RWPE2 (cell line): Measurements from ENCODE around the gene PKLR.

Source experiments
- ATAC-seq: fragments of 200-7000 bp; cut with Tn5 transposase; 3 replicates; pipeline ENCODE4 v1.9.1; 2021; ENCODE audit warnings: low read depth
- DNase-seq: peaks from one replicate; pipeline ENCODE4 v3.0.0-alpha.2; 2020; ENCODE audit warnings: low spot score
- H3K27ac ChIP-seq: fragments of 450-650 bp; 2 replicates; pipeline ENCODE4 v1.5.1; 2017; ENCODE audit warnings: mild to moderate bottlenecking; ENCODE audit not compliant: poor library complexity, severe bottlenecking
- H3K27me3 ChIP-seq: fragments of 250-450 bp; sonication (Bioruptor Pico); 2 replicates; pipeline ENCODE4 v1.5.1; 2021; ENCODE audit warnings: mild to moderate bottlenecking, moderate library complexity; ENCODE audit not compliant: insufficient read depth, poor library complexity, severe bottlenecking
- H3K36me3 ChIP-seq: fragments of 250-450 bp; sonication (Bioruptor Pico); 2 replicates; pipeline ENCODE4 v1.5.1; 2020; ENCODE audit warnings: low read depth, mild to moderate bottlenecking, moderate library complexity
- H3K4me1 ChIP-seq: fragments of 250-450 bp; sonication (Bioruptor Pico); 2 replicates; pipeline ENCODE4 v1.5.1; 2021; ENCODE audit warnings: mild to moderate bottlenecking, moderate library complexity; ENCODE audit not compliant: insufficient read depth, poor library complexity, severe bottlenecking
- H3K4me3 ChIP-seq: fragments of 250-450 bp; sonication (Bioruptor Pico); 2 replicates; pipeline ENCODE4 v1.5.1; 2021; ENCODE audit warnings: mild to moderate bottlenecking, moderate library complexity; ENCODE audit not compliant: severe bottlenecking
- H3K9me3 ChIP-seq: fragments of 250-450 bp; sonication (Bioruptor Pico); 2 replicates; pipeline ENCODE4 v1.5.1; 2021; ENCODE audit warnings: mild to moderate bottlenecking, moderate library complexity; ENCODE audit not compliant: severe bottlenecking
- CTCF ChIP-seq: fragments of 450-650 bp; IDR thresholded peaks from one replicate; pipeline ENCODE4 v1.5.1; 2017; ENCODE audit warnings: mild to moderate bottlenecking, moderate library complexity; ENCODE audit not compliant: poor library complexity, severe bottlenecking

Gene PKLR

GRCh38 chr1:155320252-155320651, 19.0 kb upstream of the PKLR start:
- Histone ChIP-seq H3K27ac (peak overlapping the region; percentile 83), H3K36me3 (peaks cover 52% of the 10 kb centered on the region), H3K9me3 (no peaks in the 10 kb centered on the region), H3K4me1 (no peaks in the 10 kb centered on the region), H3K27me3 (no peaks in the 10 kb centered on the region), H3K4me3 (no peak overlapping the region)
- no peak for TF ChIP-seq CTCF
- ATAC-seq (no peak), DNase-seq (no peak)

GRCh38 chr1:155319536-155319935, 18.3 kb upstream of the PKLR start:
- no peaks in the 10 kb centered on the region for H3K9me3 ChIP-seq
- DNase-seq: no peak
- H3K4me3 ChIP-seq: no peak overlapping the region
- TF ChIP-seq CTCF: no peak
- peaks cover 59% of the 10 kb centered on the region for H3K36me3 ChIP-seq
- no peaks in the 10 kb centered on the region for H3K4me1 ChIP-seq
- H3K27ac ChIP-seq: peak overlapping the region; percentile 83
- ATAC-seq: no peak
- no peaks in the 10 kb centered on the region for H3K27me3 ChIP-seq

- Histone ChIP-seq H3K9me3 (no peaks in the 10 kb centered on the region), H3K27me3 (no peaks in the 10 kb centered on the region), H3K4me1 (no peaks in the 10 kb centered on the region), H3K27ac (no peak overlapping the region), H3K36me3 (peaks cover 74% of the 10 kb centered on the region), H3K4me3 (no peak overlapping the region)
- TF ChIP-seq CTCF: no peak
- DNase-seq (no peak), ATAC-seq (no peak)
Observed at GRCh38 chr1:155318082-155318481, 16.8 kb upstream of the PKLR start.

- no peak overlapping the region for H3K4me3 ChIP-seq
- no peak for ATAC-seq
- H3K4me1 ChIP-seq: no peaks in the 10 kb centered on the region
- H3K27me3 ChIP-seq: no peaks in the 10 kb centered on the region
- peaks cover 86% of the 10 kb centered on the region for H3K36me3 ChIP-seq
- H3K9me3 ChIP-seq: no peaks in the 10 kb centered on the region
- no peak overlapping the region for H3K27ac ChIP-seq
- DNase-seq: no peak
- TF ChIP-seq CTCF: no peak
Observed at GRCh38 chr1:155316922-155317321, 15.7 kb upstream of the PKLR start.

GRCh38 chr1:155313261-155313660, 12.0 kb upstream of the PKLR start:
- peaks cover 85% of the 10 kb centered on the region for H3K36me3 ChIP-seq
- TF ChIP-seq CTCF: no peak

More at GRCh38 chr1:155313261-155313660, 12.0 kb upstream of the PKLR start:
- Histone ChIP-seq H3K4me1 (peaks cover 12% of the 10 kb centered on the region), H3K27me3 (no peaks in the 10 kb centered on the region), H3K4me3 (no peak overlapping the region), H3K9me3 (no peaks in the 10 kb centered on the region), H3K27ac (no peak overlapping the region)
- no peak for ATAC-seq
- DNase-seq: no peak
